Natural killer cell (primary cell): ENCODE results near the gene PREX1. TPM values are rescaled to one million over a fixed set of nuclear protein-coding genes. Genes with fewer than 3 reads are reported as not detected.

Experiments used
- ATAC-seq, 3 donors: fragments of 150-1000 bp in 2 of 3; fragments of 200-7000 bp in 1 of 3; cut with Tn5 transposase; 1 replicate in 1 of 3; 2 replicates in 2 of 3; pipeline ENCODE4 v1.10.0; 2021; ENCODE audit warnings: mild to moderate bottlenecking in 2 of 3, moderate library complexity in 2 of 3
- DNase-seq, 2 donors: peaks; one replicate each; pipeline versions ENCODE4 v3.0.0 to v3.0.0-alpha.2; 2013 to 2021; ENCODE audit warnings: mixed read lengths in 1 of 2
- H3K27ac ChIP-seq: one replicate; pipeline ENCODE4 v1.5.1; 2013; ENCODE audit warnings: mild to moderate bottlenecking, low read length
- H3K27me3 ChIP-seq: one replicate; pipeline ENCODE4 v1.6.1; 2013; ENCODE audit warnings: low read length; ENCODE audit not compliant: control insufficient read depth, insufficient read depth
- H3K36me3 ChIP-seq: one replicate; pipeline ENCODE4 v1.6.1; 2013; ENCODE audit warnings: low read length; ENCODE audit not compliant: control insufficient read depth, insufficient read depth
- H3K4me1 ChIP-seq: one replicate; pipeline ENCODE4 v1.6.1; 2013; ENCODE audit warnings: low read length; ENCODE audit not compliant: control insufficient read depth, insufficient read depth
- H3K4me3 ChIP-seq: one replicate; pipeline ENCODE4 v1.5.1; 2013; ENCODE audit warnings: low read length
- H3K9me3 ChIP-seq: one replicate; pipeline ENCODE4 v1.6.1; 2013; ENCODE audit warnings: low read length; ENCODE audit not compliant: control insufficient read depth, insufficient read depth
- H3K27ac Mint-ChIP-seq, 2 donors: one replicate each; pipeline ENCODE4 v1.8.0; 2022; ENCODE audit warnings: mild to moderate bottlenecking in 2 of 2, mixed read lengths in 2 of 2, moderate library complexity in 1 of 2
- H3K27me3 Mint-ChIP-seq, 2 donors: one replicate each; pipeline ENCODE4 v1.8.0; 2022; ENCODE audit warnings: low read depth in 2 of 2, mixed read lengths in 2 of 2
- H3K36me3 Mint-ChIP-seq: one replicate; pipeline ENCODE4 v1.8.0; 2022; ENCODE audit warnings: mixed read lengths
- H3K4me1 Mint-ChIP-seq, 2 donors: one replicate each; pipeline ENCODE4 v1.8.0; 2022; ENCODE audit warnings: mixed read lengths in 2 of 2
- H3K4me3 Mint-ChIP-seq: one replicate; pipeline ENCODE4 v1.8.0; 2022; ENCODE audit warnings: mild to moderate bottlenecking, moderate library complexity, mixed read lengths
- H3K9me3 Mint-ChIP-seq, 2 donors: one replicate each; pipeline ENCODE4 v1.8.0; 2022; ENCODE audit warnings: mixed read lengths in 2 of 2
- WGBS: methylation state at CpG from one replicate; pipeline ENCODE4 v1.1.7; 2013; ENCODE audit warnings: missing lambda C conversion rate; ENCODE audit not compliant: insufficient coverage; 5-methylcytosine and 5-hydroxymethylcytosine counted together
- intact Hi-C: fragments of 100-400 bp; cut with micrococcal nuclease; formaldehyde crosslinking; loops from one replicate; pipeline ENCODE4 v1.14.2; 2022
- total RNA-seq, 4 donors: library from RNA; stranded (reverse); fragments of 120-200 nt in 1 of 4; gene quantifications; one replicate each; pipeline versions ENCODE4 v1.2.3 to v1.2.4, GENCODE V29; 2013 to 2022
- TF ChIP-seq, protein P1 (sequence below): fragments of 200-600 bp; IDR thresholded peaks from one replicate; pipeline ENCODE4 v1.8.0; 2022; ENCODE audit warnings: antibody characterized with exemption

Gene PREX1
- total RNA-seq, 3 donors from 2014 or later (not counting 1 experiment from before 2014, with no cell fraction given), result 382 to 392 (median 389) TPM

DNA sequence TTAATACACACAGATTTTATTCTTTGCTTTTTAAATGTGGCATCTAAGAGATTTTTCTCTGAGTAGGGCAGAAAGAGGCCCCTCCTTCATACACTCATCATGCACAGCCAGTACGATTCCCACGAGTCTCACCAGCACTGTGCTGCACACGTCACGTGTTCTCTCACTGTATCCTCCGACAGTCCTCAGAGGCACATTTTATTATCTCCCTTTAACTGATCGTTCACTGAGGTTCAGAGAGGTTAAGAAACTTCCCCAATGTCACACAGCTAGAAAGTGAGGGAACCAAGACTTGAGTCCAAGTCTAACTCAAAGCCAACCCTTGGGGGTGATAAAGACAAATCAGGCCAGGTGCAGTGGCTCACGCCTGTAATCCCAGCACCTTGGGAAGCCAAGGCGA, 142.5 kb downstream of the PREX1 start:
- no peak overlapping the region for H3K4me3 ChIP-seq
- no peak for DNase-seq
- no peaks in the 10 kb centered on the region for H3K9me3 ChIP-seq
- WGBS, result 78% methylated on average over 8 of the region's 8 CpGs
- Mint-ChIP-seq H3K27me3 (no peaks in the 10 kb centered on the region), H3K9me3 (no peaks in the 10 kb centered on the region), H3K4me1 (peaks cover 37 to 68% of the 10 kb centered on the region in 2 donors), H3K36me3 (peaks cover 13% of the 10 kb centered on the region), H3K27ac (no peak overlapping the region), H3K4me3 (peak overlapping the region; percentile 75)
- no peak overlapping the region for H3K27ac ChIP-seq
- intact Hi-C loops, result loop anchor here (10.0 kb wide), 1 partner anchor 140 kb away; the partner anchor contains the start of gene PREX1
- ATAC-seq, result peak in 2 of 3 donors; percentile 28 to 53
- peaks cover 61% of the 10 kb centered on the region for H3K4me1 ChIP-seq
- peaks cover 73% of the 10 kb centered on the region for H3K36me3 ChIP-seq
- H3K27me3 ChIP-seq, result no peaks in the 10 kb centered on the region
- TF ChIP-seq, protein P1, sequence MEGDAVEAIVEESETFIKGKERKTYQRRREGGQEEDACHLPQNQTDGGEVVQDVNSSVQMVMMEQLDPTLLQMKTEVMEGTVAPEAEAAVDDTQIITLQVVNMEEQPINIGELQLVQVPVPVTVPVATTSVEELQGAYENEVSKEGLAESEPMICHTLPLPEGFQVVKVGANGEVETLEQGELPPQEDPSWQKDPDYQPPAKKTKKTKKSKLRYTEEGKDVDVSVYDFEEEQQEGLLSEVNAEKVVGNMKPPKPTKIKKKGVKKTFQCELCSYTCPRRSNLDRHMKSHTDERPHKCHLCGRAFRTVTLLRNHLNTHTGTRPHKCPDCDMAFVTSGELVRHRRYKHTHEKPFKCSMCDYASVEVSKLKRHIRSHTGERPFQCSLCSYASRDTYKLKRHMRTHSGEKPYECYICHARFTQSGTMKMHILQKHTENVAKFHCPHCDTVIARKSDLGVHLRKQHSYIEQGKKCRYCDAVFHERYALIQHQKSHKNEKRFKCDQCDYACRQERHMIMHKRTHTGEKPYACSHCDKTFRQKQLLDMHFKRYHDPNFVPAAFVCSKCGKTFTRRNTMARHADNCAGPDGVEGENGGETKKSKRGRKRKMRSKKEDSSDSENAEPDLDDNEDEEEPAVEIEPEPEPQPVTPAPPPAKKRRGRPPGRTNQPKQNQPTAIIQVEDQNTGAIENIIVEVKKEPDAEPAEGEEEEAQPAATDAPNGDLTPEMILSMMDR, result no peak

DNA sequence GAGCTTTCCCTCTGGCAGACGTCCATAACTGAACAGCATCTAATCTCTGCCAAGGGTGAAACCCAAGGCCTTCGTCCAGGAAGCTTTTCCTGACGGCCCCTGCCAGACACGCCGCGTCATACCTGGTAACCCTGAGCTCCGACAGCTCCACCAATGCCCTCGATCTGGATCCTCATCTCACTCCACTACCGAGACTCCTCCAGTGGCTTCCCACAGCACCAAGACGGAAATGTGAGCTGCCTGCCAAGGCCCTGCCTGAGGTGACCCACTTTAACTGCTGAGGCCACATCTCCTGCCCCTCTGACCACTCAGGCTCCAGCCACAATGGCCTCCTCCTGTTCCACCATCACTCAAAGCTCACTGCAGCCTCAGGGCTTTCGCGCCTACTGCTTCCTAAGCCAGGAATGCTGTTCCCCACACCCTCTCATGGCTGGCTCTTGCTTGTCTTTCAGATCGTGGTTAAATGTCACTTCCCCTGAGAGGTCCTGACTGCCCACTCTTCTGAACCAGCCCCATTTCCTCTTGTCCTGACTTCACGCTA, 143.2 kb downstream of the PREX1 start:
- TF ChIP-seq, protein P1, result no peak
- peaks cover 30 to 62% of the 10 kb centered on the region in 2 donors for H3K4me1 Mint-ChIP-seq
- no peaks in the 10 kb centered on the region for H3K9me3 Mint-ChIP-seq
- 68% methylated on average over 14 of the region's 14 CpGs for WGBS
- no peaks in the 10 kb centered on the region for H3K27me3 Mint-ChIP-seq
- H3K4me3 Mint-ChIP-seq, result peak overlapping the region; percentile 75
- intact Hi-C loops, result loop anchor here (10.0 kb wide), 1 partner anchor 140 kb away; the partner anchor contains the start of gene PREX1
- ATAC-seq (no peak), DNase-seq (no peak)
- H3K9me3 ChIP-seq, result no peaks in the 10 kb centered on the region
- H3K27ac Mint-ChIP-seq, result no peak overlapping the region
- no peaks in the 10 kb centered on the region for H3K27me3 ChIP-seq
- H3K36me3 ChIP-seq, result peaks cover 80% of the 10 kb centered on the region
- no peak overlapping the region for H3K4me3 ChIP-seq
- peaks cover 13% of the 10 kb centered on the region for H3K36me3 Mint-ChIP-seq
- no peak overlapping the region for H3K27ac ChIP-seq
- H3K4me1 ChIP-seq, result peaks cover 54% of the 10 kb centered on the region

DNA sequence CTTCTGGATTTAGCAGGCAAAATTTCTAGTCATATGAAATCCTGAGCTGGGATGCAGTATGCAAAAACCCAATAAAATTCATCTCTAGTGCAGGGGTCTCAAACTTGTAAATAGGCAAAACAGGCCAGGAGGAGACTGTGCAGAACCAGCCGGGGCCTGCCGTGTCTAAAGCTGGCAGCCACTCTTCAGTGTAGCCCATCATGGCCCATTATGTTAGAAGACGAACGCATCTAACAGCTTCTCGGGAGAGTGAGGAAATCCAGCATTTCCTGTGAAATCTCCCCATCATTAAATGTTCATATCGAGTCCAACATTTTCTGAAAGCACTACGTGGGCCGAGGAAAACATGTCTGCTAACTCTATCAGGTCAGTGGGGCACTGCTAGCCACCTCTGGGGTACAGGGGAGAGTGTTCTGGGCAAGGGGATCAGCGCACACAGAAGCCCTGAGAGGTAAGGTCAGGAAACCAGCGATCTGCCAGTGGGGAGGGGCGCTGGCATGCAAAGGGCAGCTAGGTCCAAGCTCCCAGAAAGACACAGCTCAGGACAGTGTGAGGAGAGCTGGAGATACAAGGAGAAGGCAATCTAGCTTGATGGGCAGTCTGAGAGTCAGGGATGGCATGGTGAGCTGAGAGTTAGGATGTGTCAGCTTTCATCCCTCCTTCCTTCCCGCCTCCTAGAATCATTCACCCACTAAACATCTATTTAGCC, 144.2 kb downstream of the PREX1 start:
- TF ChIP-seq, protein P1, result no peak
- Mint-ChIP-seq H3K4me1 (peaks cover 29 to 59% of the 10 kb centered on the region in 2 donors), H3K27me3 (no peaks in the 10 kb centered on the region), H3K4me3 (peak overlapping the region; percentile 47), H3K27ac (no peak overlapping the region), H3K9me3 (no peaks in the 10 kb centered on the region), H3K36me3 (peaks cover 21% of the 10 kb centered on the region)
- Histone ChIP-seq H3K27me3 (no peaks in the 10 kb centered on the region), H3K4me3 (no peak overlapping the region), H3K36me3 (peaks cover 87% of the 10 kb centered on the region), H3K27ac (no peak overlapping the region), H3K9me3 (no peaks in the 10 kb centered on the region), H3K4me1 (peaks cover 44% of the 10 kb centered on the region)
- 77% methylated on average over 12 of the region's 12 CpGs for WGBS
- intact Hi-C loops, result loop anchor here (10.0 kb wide), 1 partner anchor 141 kb away; the partner anchor contains the start of gene PREX1
- ATAC-seq (no peak), DNase-seq (no peak)
